ENCODE measurements around the gene SMIM7. TPM values are rescaled to one million over a fixed set of nuclear protein-coding genes. Genes with fewer than 3 reads are reported as not detected.

Gene SMIM7
- total and polyA plus RNA-seq, 7 donors: 65.2 to 110 (median 88.5) TPM

DNA sequence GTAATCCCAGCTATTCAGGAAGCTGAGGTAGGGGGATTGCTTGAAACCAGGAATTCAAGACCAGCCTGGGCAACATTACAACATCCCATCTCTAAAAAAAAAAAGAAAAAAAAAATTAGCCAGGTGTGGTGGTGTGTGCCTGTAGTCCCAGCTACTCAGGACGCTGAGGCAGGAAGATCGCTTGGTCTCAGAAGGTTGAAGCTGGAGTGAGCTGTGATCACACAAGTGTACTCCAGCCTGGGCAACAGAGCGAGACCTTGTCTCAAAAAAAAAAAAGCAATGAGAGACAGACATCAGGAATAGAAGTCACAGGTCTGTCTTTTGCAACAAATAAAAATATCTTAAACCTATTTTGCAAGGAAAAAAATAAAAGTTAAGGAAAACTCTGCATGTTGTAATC lies 24.3 kb upstream of the SMIM7 start:
- H3K27ac ChIP-seq: no peak overlapping the region

DNA sequence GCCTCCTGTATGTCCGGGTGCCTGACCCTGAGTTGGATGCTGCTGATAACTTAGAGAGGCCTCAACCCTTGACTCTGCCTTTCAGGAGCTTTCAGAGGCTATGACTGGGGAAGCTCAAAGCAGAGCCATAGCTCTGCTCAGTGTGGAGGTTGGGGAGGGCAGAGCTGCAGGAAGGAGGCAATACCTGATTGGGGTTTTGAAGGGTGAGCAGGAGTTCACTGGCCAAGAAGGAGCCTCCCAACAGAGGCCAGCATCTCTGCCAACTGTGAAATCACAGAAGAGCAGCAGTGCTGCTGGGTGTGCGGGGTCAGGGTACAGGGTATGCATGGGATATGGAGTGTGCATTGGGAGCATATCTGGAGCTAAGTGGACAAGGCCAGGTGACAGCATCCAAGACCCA lies 22.6 kb upstream of the SMIM7 start:
- Histone ChIP-seq H3K9me3 (peaks cover 0 to 5% (median 1%) of the 10 kb centered on the region in 4 donors), H3K36me3 (peaks cover 0 to 28% (median 4%) of the 10 kb centered on the region in 4 donors), H3K27ac (no peak overlapping the region), H3K4me3 (no peak overlapping the region), H3K4me1 (no peaks in the 10 kb centered on the region), H3K27me3 (no peaks in the 10 kb centered on the region)
- TF ChIP-seq CTCF (IDR thresholded peaks at IDR 0.05): no peak
- no peak for TF ChIP-seq POLR2A (IDR thresholded peaks at IDR 0.05)
- TF ChIP-seq POLR2AphosphoS5 (IDR thresholded peaks at IDR 0.05): no peak
- TF ChIP-seq EP300 (IDR thresholded peaks at IDR 0.05): no peak
- intact Hi-C loops (cut with DNase I): no loop called here
- DNase-seq: no peak
- WGBS, 2 donors: 94 to 97% methylated on average over 2 of the region's 2 CpGs

More for the DNA sequence above, 24.3 kb upstream of the SMIM7 start:
- H3K4me3 ChIP-seq: no peak overlapping the region
- no peak for DNase-seq
- no peak for TF ChIP-seq POLR2A (IDR thresholded peaks at IDR 0.05)
- no peak for TF ChIP-seq POLR2AphosphoS5 (IDR thresholded peaks at IDR 0.05)
- no peak for TF ChIP-seq CTCF (IDR thresholded peaks at IDR 0.05)
- TF ChIP-seq EP300 (IDR thresholded peaks at IDR 0.05): no peak
- H3K36me3 ChIP-seq: peaks cover 0 to 28% (median 4%) of the 10 kb centered on the region in 4 donors
- H3K9me3 ChIP-seq: peaks cover 0 to 5% (median 1%) of the 10 kb centered on the region in 4 donors
- WGBS, 2 donors: 92 to 93% methylated on average over 3 of the region's 3 CpGs
- intact Hi-C loops (cut with DNase I): no loop called here
- no peaks in the 10 kb centered on the region for H3K4me1 ChIP-seq
- H3K27me3 ChIP-seq: no peaks in the 10 kb centered on the region

- no peaks in the 10 kb centered on the region for H3K27me3 ChIP-seq
- intact Hi-C loops (cut with DNase I): no loop called here
- 97% methylated on average over 11 of the region's 11 CpGs for WGBS, 2 donors
- H3K4me1 ChIP-seq: no peaks in the 10 kb centered on the region
- H3K4me3 ChIP-seq: no peak overlapping the region
- peaks cover 0 to 5% (median 1%) of the 10 kb centered on the region in 4 donors for H3K9me3 ChIP-seq
- no peak overlapping the region for H3K27ac ChIP-seq
- TF ChIP-seq CTCF (IDR thresholded peaks at IDR 0.05): no peak
- TF ChIP-seq POLR2A (IDR thresholded peaks at IDR 0.05): no peak
- no peak for TF ChIP-seq EP300 (IDR thresholded peaks at IDR 0.05)
- no peak for TF ChIP-seq POLR2AphosphoS5 (IDR thresholded peaks at IDR 0.05)
- no peak for DNase-seq
- H3K36me3 ChIP-seq: peaks cover 0 to 28% (median 4%) of the 10 kb centered on the region in 4 donors
Observed at GRCh38 chr19:16679811-16680210, 19.9 kb upstream of the SMIM7 start.

DNA sequence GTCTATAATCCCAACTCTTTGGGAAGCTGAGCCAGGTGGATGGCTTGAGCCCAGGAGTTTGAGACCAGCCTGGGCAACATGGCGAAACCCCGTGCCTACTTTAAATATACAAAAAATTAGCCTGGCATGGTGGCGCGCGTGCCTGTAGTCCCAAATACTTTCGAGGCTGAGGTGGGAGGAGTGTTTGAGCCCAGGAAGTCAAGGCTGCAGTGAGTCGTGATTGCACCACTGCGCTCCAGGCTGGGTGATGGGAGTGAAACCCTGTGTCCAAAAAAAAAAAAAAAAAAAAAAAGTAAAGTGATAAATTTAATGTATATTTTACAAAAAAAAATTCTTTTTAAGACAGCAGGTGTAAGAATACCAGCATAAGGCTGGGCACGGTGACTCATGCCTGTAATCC lies 18.6 kb upstream of the SMIM7 start:
- Histone ChIP-seq H3K27ac (no peak overlapping the region), H3K9me3 (peaks cover 0 to 5% (median 1%) of the 10 kb centered on the region in 4 donors), H3K4me3 (no peak overlapping the region), H3K36me3 (peaks cover 0 to 28% (median 4%) of the 10 kb centered on the region in 4 donors), H3K4me1 (no peaks in the 10 kb centered on the region), H3K27me3 (no peaks in the 10 kb centered on the region)
- intact Hi-C loops (cut with DNase I): no loop called here
- DNase-seq: no peak
- TF ChIP-seq POLR2AphosphoS5 (IDR thresholded peaks at IDR 0.05): no peak
- no peak for TF ChIP-seq CTCF (IDR thresholded peaks at IDR 0.05)
- no peak for TF ChIP-seq EP300 (IDR thresholded peaks at IDR 0.05)
- no peak for TF ChIP-seq POLR2A (IDR thresholded peaks at IDR 0.05)
- WGBS, 2 donors: 91 to 95% methylated on average over 9 of the region's 9 CpGs

DNA sequence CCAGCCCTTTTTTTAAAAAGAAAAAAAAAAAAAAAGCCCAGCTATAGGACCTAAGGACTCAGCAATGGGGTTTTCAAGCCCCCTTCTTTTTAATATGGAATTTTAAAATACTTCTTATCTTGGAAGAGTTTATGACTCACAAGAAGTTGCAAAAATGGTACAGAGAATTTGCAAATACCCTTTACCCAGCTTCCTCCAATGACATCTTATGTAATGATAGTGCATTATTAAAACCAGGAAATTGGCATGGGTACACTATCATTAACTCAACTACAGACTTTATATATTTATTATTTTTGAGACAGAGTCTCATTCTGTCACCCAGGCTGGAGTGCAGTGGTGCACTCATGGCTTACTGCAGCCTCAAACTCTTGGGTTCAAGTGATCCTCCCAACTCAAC lies 17.1 kb upstream of the SMIM7 start:
- no peak overlapping the region for H3K27ac ChIP-seq
- intact Hi-C loops (cut with DNase I): no loop called here
- no peak for TF ChIP-seq EP300 (IDR thresholded peaks at IDR 0.05)
- no peak for TF ChIP-seq POLR2AphosphoS5 (IDR thresholded peaks at IDR 0.05)
- TF ChIP-seq POLR2A (IDR thresholded peaks at IDR 0.05): no peak
- TF ChIP-seq CTCF (IDR thresholded peaks at IDR 0.05): no peak

More for the DNA sequence above, 17.1 kb upstream of the SMIM7 start:
- Histone ChIP-seq H3K4me3 (no peak overlapping the region), H3K4me1 (no peaks in the 10 kb centered on the region), H3K36me3 (peaks cover 0 to 21% (median 4%) of the 10 kb centered on the region in 4 donors), H3K27me3 (no peaks in the 10 kb centered on the region), H3K9me3 (peaks cover 0 to 5% (median 1%) of the 10 kb centered on the region in 4 donors)
- DNase-seq: no peak

Measured in sigmoid colon (tissue), 7 donors.